IPS-11a (cell line): ENCODE results near the gene NUDCD3.

ENCODE experiments used
- H3K4me3 ChIP-seq: one replicate; pipeline ENCODE4 v1.5.1; 2013; ENCODE audit warnings: low read depth, low read length, control low read depth

The NUDCD3 gene

GRCh38 chr7:44403176-44403759, 87.2 kb downstream of the NUDCD3 start:
- H3K4me3 ChIP-seq = no peak overlapping the region

GRCh38 chr7:44402401-44403060, 87.9 kb downstream of the NUDCD3 start:
- no peak overlapping the region for H3K4me3 ChIP-seq

GRCh38 chr7:44401692-44402091, 88.8 kb downstream of the NUDCD3 start:
- no peak overlapping the region for H3K4me3 ChIP-seq

GRCh38 chr7:44400033-44400511, 90.4 kb downstream of the NUDCD3 start:
- H3K4me3 ChIP-seq = no peak overlapping the region

- H3K4me3 ChIP-seq = no peak overlapping the region
Observed at GRCh38 chr7:44398953-44399574, 91.4 kb downstream of the NUDCD3 start.

- H3K4me3 ChIP-seq = no peak overlapping the region
Observed at GRCh38 chr7:44398511-44398911, 91.9 kb downstream of the NUDCD3 start.

GRCh38 chr7:44396931-44397545, 93.4 kb downstream of the NUDCD3 start:
- no peak overlapping the region for H3K4me3 ChIP-seq

- H3K4me3 ChIP-seq = no peak overlapping the region
Observed at GRCh38 chr7:44396496-44396895, 94.0 kb downstream of the NUDCD3 start.

- no peak overlapping the region for H3K4me3 ChIP-seq
Observed at GRCh38 chr7:44395067-44395466, 95.4 kb downstream of the NUDCD3 start.

GRCh38 chr7:44394636-44395035, 95.8 kb downstream of the NUDCD3 start:
- H3K4me3 ChIP-seq = no peak overlapping the region

GRCh38 chr7:44394112-44394447, 96.4 kb downstream of the NUDCD3 start:
- no peak overlapping the region for H3K4me3 ChIP-seq

GRCh38 chr7:44393238-44394111, 97.0 kb downstream of the NUDCD3 start:
- no peak overlapping the region for H3K4me3 ChIP-seq

- no peak overlapping the region for H3K4me3 ChIP-seq
Observed at GRCh38 chr7:44392618-44393010, 97.8 kb downstream of the NUDCD3 start.

- no peak overlapping the region for H3K4me3 ChIP-seq
Observed at GRCh38 chr7:44391746-44392617, 98.5 kb downstream of the NUDCD3 start.

- H3K4me3 ChIP-seq = no peak overlapping the region
Observed at GRCh38 chr7:44391171-44391570, 99.3 kb downstream of the NUDCD3 start.

GRCh38 chr7:44390701-44391100, 99.8 kb downstream of the NUDCD3 start:
- no peak overlapping the region for H3K4me3 ChIP-seq

- H3K4me3 ChIP-seq = no peak overlapping the region
Observed at GRCh38 chr7:44388089-44388970, 102.1 kb downstream of the NUDCD3 start.

- no peak overlapping the region for H3K4me3 ChIP-seq
Observed at GRCh38 chr7:44387389-44387788, 103.1 kb downstream of the NUDCD3 start.
